ENCODE measurements around the gene NR2F1-AS1.

DNA sequence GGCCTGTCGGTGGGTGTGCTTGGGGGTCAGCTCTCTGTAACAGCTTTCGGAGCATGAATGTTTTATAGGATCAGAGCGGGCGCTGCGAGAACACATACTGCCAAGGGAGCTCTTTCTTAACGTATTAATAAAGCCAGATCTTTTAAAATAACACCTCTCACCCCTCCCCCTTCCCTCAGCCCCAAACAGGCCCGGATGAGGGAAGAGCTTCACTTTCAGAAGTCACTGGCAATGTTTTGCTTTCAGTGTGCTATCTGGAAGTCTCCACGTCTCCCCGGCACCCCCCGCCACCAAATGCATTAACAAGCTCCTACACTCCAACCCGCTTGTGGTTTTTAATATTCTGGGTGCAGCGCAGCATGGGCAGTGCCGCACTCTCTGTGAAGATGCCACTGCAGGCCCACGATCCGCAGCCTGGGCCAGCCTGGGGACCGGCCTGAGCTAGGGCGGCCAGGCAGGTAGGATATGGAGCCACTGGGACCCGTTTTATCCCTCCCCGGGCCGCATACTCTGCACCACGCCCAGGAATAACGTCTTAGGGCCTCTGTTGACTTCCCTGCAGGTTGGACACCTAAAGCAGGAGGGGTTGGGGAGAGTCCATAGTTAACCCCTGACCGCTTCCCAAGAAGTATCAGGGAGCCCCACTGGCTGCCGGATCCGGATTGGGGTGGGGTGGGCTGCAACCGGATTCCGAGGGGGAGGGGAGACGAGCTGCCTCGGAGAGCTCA, 14.6 kb upstream of the NR2F1-AS1 start:
- TF ChIP-seq SP1 (IDR thresholded peaks at IDR 0.05): no peak
- no peak for TF ChIP-seq ARNT (IDR thresholded peaks at IDR 0.05)
- TF ChIP-seq BHLHE40 (IDR thresholded peaks at IDR 0.05; ENCODE audit: borderline replicate concordance): no peak
- TF ChIP-seq HDGF (IDR thresholded peaks at IDR 0.05; ENCODE audit: borderline replicate concordance): no peak
- TF ChIP-seq TARDBP (IDR thresholded peaks at IDR 0.05): no peak
- no peak for TF ChIP-seq L3MBTL2 (conservative IDR thresholded peaks at IDR 0.05)
- TF ChIP-seq FOXK2 (IDR thresholded peaks at IDR 0.05): no peak
- TF ChIP-seq NFRKB (IDR thresholded peaks at IDR 0.05): no peak
- TF ChIP-seq FOXA1 (IDR thresholded peaks at IDR 0.05): no peak
